ENCODE measurements around the gene SEC63.
A peak's percentile ranks its signal among the peaks of the same experiment; 100 is the strongest.

SEC63 gene

DNA sequence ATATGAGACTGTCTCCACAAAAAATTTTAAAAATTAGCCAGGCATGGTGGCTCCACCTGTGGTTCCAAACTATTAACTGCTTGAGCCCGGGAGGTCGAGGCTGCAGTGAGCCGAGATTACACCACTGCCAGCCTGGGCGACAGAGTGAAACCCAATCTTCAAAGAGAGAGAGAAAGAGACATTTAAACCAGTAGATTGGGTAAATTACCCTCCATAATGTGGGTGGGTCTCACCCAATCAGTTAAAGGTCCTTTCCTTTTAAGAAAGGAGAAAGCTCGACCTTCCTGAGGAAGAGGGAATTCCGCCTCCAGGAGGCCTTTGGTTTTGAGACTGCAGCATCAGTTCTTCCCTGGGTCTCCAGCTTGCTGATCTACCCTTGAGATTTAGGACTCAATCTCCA is 108.7 kb downstream of the SEC63 start:
- Histone ChIP-seq H3K9me3 (ENCODE audit: control extremely low read depth in 1 of 5, control insufficient read depth in 4 of 5, insufficient read depth in 2 of 5, low read depth in 1 of 5, low read length in 4 of 5) (peaks cover 0 to 1% (median 0%) of the 10 kb centered on the region in 5 experiments), H3K36me3 (ENCODE audit: control insufficient read depth in 4 of 4, insufficient read depth in 4 of 4, low read length in 3 of 4) (no peaks in the 10 kb centered on the region), H3K27me3 (replicated peaks in 2 of 5; ENCODE audit: control insufficient read depth in 4 of 5, insufficient read depth in 5 of 5, low read length in 4 of 5) (peaks cover 0 to 12% (median 7%) of the 10 kb centered on the region in 5 experiments), H3K4me3 (ENCODE audit: control insufficient read depth in 1 of 7, extremely low read depth in 1 of 7, insufficient read depth in 4 of 7, low read depth in 2 of 7, low read length in 6 of 7) (no peak overlapping the region), H3K27ac (ENCODE audit: insufficient read depth in 1 of 2, low read depth in 1 of 2, low read length in 2 of 2, poor library complexity in 1 of 2, severe bottlenecking in 2 of 2) (no peak overlapping the region), H3K4me1 (ENCODE audit: control extremely low read depth in 1 of 4, control insufficient read depth in 4 of 4, insufficient read depth in 4 of 4, low read length in 3 of 4) (peaks cover 0 to 13% (median 11%) of the 10 kb centered on the region in 4 experiments)
- DNase-seq: no peak
- ChIA-PET CTCF (interaction anchor here (0.9 to 4.3 kb wide), 13 partner anchors 17 to 177 kb away, joined by 3 to 36 read pairs (median 11); partner anchors contain the start of gene SCML4), POLR2A (no interaction called here)
- WGBS (ENCODE audit: insufficient coverage): 89% methylated on average over 5 of the region's 6 CpGs

DNA sequence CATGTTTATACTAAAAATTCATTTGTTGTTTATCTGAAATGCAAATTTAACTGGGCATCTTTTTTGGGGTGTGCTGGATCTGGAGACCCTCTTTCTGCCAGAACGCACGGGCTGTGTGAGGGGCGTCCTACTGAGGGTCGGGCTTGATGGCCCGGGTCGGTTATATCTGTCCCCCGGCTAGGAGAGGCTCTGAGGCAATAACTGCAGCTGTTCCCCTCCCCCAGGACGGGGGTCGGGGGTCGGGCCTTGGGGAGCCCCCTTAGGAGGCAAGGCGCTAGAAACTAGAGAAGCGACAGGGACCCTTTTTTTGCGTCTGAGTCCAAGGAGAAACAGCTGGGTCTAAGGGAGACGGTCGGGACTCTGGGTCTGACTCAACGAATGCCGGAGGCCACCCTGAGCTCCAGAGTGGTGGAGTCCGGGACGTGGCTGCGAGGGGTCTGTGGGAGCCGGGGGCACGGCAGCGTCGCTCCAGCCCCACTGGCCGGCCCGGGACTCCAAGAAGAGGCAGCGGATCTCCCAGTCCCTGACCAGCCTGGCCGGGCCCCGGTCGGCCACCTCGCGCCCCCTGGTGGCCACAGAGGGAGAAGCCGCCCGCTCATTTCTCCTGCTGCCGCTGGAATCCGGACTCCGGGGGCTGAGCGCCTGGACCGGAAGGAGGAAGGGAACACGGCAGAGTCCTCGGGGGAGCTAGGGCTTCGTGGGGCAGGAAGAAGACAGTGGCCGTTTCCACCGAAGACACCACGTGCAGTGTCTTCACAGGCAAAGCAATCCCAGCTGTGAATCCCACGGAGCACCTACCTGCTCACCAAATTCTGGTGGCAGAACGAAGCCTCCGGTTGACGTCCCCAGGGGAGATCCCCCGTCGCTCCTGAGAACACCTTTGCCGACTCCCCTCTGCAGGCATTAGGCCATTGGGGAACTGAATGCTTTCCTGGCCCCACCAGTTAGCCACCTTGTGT is 109.9 kb downstream of the SEC63 start:
- Histone ChIP-seq H3K36me3 (ENCODE audit: control insufficient read depth in 4 of 4, insufficient read depth in 4 of 4, low read length in 3 of 4) (no peaks in the 10 kb centered on the region), H3K4me3 (ENCODE audit: control insufficient read depth in 1 of 7, extremely low read depth in 1 of 7, insufficient read depth in 4 of 7, low read depth in 2 of 7, low read length in 6 of 7) (peak overlapping the region; percentile 24 to 76 (median 69)), H3K9me3 (ENCODE audit: control extremely low read depth in 1 of 5, control insufficient read depth in 4 of 5, insufficient read depth in 2 of 5, low read depth in 1 of 5, low read length in 4 of 5) (no peaks in the 10 kb centered on the region), H3K27ac (ENCODE audit: insufficient read depth in 1 of 2, low read depth in 1 of 2, low read length in 2 of 2, poor library complexity in 1 of 2, severe bottlenecking in 2 of 2) (no peak overlapping the region), H3K4me1 (ENCODE audit: control extremely low read depth in 1 of 4, control insufficient read depth in 4 of 4, insufficient read depth in 4 of 4, low read length in 3 of 4) (peaks cover 0 to 13% (median 11%) of the 10 kb centered on the region in 4 experiments), H3K27me3 (replicated peaks in 2 of 5; ENCODE audit: control insufficient read depth in 4 of 5, insufficient read depth in 5 of 5, low read length in 4 of 5) (peaks cover 0 to 12% (median 7%) of the 10 kb centered on the region in 5 experiments)
- 3% methylated on average over 50 of the region's 52 CpGs for WGBS (ENCODE audit: insufficient coverage)
- ChIA-PET POLR2A (no interaction called here), CTCF (interaction anchor here (0.7 to 4.3 kb wide), 35 partner anchors 10 to 876 kb away, joined by 3 to 36 read pairs (median 5); partner anchors contain the start of gene SCML4)
- DNase-seq: peak; percentile 39 to 61 (median 53)

DNA sequence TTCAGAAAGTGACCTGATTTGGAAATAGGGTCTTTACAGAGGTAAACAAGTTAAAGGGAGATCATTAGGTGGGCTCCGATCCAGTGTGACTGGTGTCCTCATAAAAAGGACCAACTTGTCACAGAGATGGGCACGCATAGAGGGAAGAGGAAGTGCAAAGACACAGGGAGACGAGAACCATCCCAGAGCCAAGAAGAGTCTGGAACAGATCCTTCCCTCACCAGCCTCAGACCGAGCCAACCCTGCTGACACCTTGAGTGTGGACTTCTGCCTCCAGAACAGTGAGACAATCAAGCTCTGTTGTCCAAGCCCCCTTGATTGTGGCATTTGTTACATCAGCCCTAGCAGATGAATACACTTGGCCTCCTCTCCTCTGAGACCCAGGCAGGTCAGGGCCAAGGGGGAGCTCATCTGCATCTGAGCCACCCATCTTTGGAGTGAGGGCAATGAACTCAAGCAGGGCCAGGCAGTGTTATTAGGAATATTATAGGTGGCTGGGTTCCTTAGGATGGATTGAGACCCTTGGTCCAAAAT is 111.7 kb downstream of the SEC63 start:
- 77% methylated on average over 2 of the region's 4 CpGs for WGBS (ENCODE audit: insufficient coverage)
- no peak overlapping the region for H3K27ac ChIP-seq (ENCODE audit: insufficient read depth in 1 of 2, low read depth in 1 of 2, low read length in 2 of 2, poor library complexity in 1 of 2, severe bottlenecking in 2 of 2)
- H3K27me3 ChIP-seq (replicated peaks in 2 of 5; ENCODE audit: control insufficient read depth in 4 of 5, insufficient read depth in 5 of 5, low read length in 4 of 5): peaks cover 0 to 12% (median 7%) of the 10 kb centered on the region in 5 experiments
- DNase-seq: no peak
- H3K9me3 ChIP-seq (ENCODE audit: control extremely low read depth in 1 of 5, control insufficient read depth in 4 of 5, insufficient read depth in 2 of 5, low read depth in 1 of 5, low read length in 4 of 5): no peaks in the 10 kb centered on the region
- peaks cover 0 to 13% (median 11%) of the 10 kb centered on the region in 4 experiments for H3K4me1 ChIP-seq (ENCODE audit: control extremely low read depth in 1 of 4, control insufficient read depth in 4 of 4, insufficient read depth in 4 of 4, low read length in 3 of 4)
- POLR2A ChIA-PET: no interaction called here
- no peak overlapping the region for H3K4me3 ChIP-seq (ENCODE audit: control insufficient read depth in 1 of 7, extremely low read depth in 1 of 7, insufficient read depth in 4 of 7, low read depth in 2 of 7, low read length in 6 of 7)
- H3K36me3 ChIP-seq (ENCODE audit: control insufficient read depth in 4 of 4, insufficient read depth in 4 of 4, low read length in 3 of 4): no peaks in the 10 kb centered on the region
- CTCF ChIA-PET: interaction anchor here (0.6 to 4.3 kb wide), 10 partner anchors 10 to 172 kb away, joined by 3 to 36 read pairs (median 11); no protein-coding TSS in a partner anchor

DNA sequence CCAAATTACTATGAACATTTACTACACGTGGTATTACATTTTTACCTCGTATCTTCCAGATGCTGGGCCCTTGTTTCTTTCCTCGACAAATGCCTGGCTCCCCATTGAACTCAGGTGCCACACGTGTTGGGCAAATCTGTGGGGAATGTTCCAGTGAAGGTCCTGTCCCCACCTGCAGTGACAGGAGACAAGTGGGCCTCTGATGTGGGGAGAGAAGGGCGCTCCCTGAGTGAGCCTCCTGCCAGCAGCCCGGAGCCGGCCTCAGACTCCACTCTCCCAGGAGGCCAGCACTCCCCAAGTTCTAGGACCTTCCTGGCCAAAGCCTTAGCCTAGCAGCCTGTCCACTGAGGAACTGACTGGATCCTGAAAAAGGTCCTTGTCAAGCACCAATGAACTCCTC is 112.2 kb downstream of the SEC63 start:
- ChIA-PET CTCF (interaction anchor here (1.5 to 4.3 kb wide), 5 partner anchors 14 to 167 kb away, joined by 3 to 36 read pairs (median 10); no protein-coding TSS in a partner anchor), POLR2A (no interaction called here)
- peaks cover 0 to 12% (median 7%) of the 10 kb centered on the region in 5 experiments for H3K27me3 ChIP-seq (replicated peaks in 2 of 5; ENCODE audit: control insufficient read depth in 4 of 5, insufficient read depth in 5 of 5, low read length in 4 of 5)
- H3K9me3 ChIP-seq (ENCODE audit: control extremely low read depth in 1 of 5, control insufficient read depth in 4 of 5, insufficient read depth in 2 of 5, low read depth in 1 of 5, low read length in 4 of 5): no peaks in the 10 kb centered on the region
- no peak overlapping the region for H3K4me3 ChIP-seq (ENCODE audit: control insufficient read depth in 1 of 7, extremely low read depth in 1 of 7, insufficient read depth in 4 of 7, low read depth in 2 of 7, low read length in 6 of 7)
- DNase-seq: no peak
- no peaks in the 10 kb centered on the region for H3K36me3 ChIP-seq (ENCODE audit: control insufficient read depth in 4 of 4, insufficient read depth in 4 of 4, low read length in 3 of 4)
- H3K27ac ChIP-seq (ENCODE audit: insufficient read depth in 1 of 2, low read depth in 1 of 2, low read length in 2 of 2, poor library complexity in 1 of 2, severe bottlenecking in 2 of 2): no peak overlapping the region
- 98% methylated on average over 6 of the region's 7 CpGs for WGBS (ENCODE audit: insufficient coverage)
- H3K4me1 ChIP-seq (ENCODE audit: control extremely low read depth in 1 of 4, control insufficient read depth in 4 of 4, insufficient read depth in 4 of 4, low read length in 3 of 4): peaks cover 0 to 13% (median 11%) of the 10 kb centered on the region in 4 experiments

DNA sequence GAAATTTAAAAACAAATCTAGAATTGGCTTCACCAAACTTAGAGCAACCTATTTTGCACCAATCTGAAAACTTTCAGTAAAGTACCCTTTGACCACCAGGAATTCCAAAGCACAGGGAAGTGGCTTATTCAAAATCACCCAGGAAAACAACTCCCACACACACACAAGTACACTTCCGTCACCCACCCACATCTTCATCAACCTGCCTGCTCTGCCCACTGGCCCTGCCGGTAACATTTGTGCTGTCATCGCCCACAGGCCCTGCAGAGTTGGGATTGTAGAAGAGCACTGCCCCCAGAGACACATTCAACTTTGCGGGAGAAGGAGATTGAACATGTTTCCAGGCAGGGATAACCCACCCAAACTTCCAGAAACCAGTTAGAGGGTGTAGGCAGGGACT is 114.6 kb downstream of the SEC63 start:
- Histone ChIP-seq H3K27ac (ENCODE audit: insufficient read depth in 1 of 2, low read depth in 1 of 2, low read length in 2 of 2, poor library complexity in 1 of 2, severe bottlenecking in 2 of 2) (no peak overlapping the region), H3K4me3 (ENCODE audit: control insufficient read depth in 1 of 7, extremely low read depth in 1 of 7, insufficient read depth in 4 of 7, low read depth in 2 of 7, low read length in 6 of 7) (no peak overlapping the region), H3K27me3 (replicated peaks in 2 of 5; ENCODE audit: control insufficient read depth in 4 of 5, insufficient read depth in 5 of 5, low read length in 4 of 5) (peaks cover 0 to 12% (median 4%) of the 10 kb centered on the region in 5 experiments), H3K36me3 (ENCODE audit: control insufficient read depth in 4 of 4, insufficient read depth in 4 of 4, low read length in 3 of 4) (no peaks in the 10 kb centered on the region), H3K4me1 (ENCODE audit: control extremely low read depth in 1 of 4, control insufficient read depth in 4 of 4, insufficient read depth in 4 of 4, low read length in 3 of 4) (peaks cover 0 to 8% (median 7%) of the 10 kb centered on the region in 4 experiments), H3K9me3 (ENCODE audit: control extremely low read depth in 1 of 5, control insufficient read depth in 4 of 5, insufficient read depth in 2 of 5, low read depth in 1 of 5, low read length in 4 of 5) (no peaks in the 10 kb centered on the region)
- no peak for DNase-seq
- 100% methylated on average over 4 of the region's 4 CpGs for WGBS (ENCODE audit: insufficient coverage)
- ChIA-PET CTCF (no interaction called here), POLR2A (no interaction called here)

DNA sequence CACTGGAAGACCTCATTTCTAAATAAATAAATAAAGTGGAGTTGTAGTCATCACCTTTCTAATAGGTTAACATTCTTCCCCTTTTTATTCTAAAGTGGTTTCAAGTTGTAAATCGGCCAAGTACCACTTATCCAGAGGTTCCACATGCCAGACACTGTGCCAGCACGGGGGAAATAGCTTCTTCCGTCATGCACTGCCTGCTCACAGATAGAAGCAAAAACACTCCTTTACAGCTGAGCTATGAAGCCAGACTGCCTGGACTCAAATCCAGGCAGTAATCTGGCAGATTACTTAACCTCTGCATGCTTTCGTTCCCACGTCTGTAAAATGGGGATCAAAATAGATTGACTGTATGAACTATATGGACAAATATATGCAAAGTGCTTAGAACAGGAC is 116.7 kb downstream of the SEC63 start:
- Histone ChIP-seq H3K9me3 (ENCODE audit: control extremely low read depth in 1 of 5, control insufficient read depth in 4 of 5, insufficient read depth in 2 of 5, low read depth in 1 of 5, low read length in 4 of 5) (no peaks in the 10 kb centered on the region), H3K4me3 (ENCODE audit: control insufficient read depth in 1 of 7, extremely low read depth in 1 of 7, insufficient read depth in 4 of 7, low read depth in 2 of 7, low read length in 6 of 7) (no peak overlapping the region), H3K27ac (ENCODE audit: insufficient read depth in 1 of 2, low read depth in 1 of 2, low read length in 2 of 2, poor library complexity in 1 of 2, severe bottlenecking in 2 of 2) (no peak overlapping the region), H3K4me1 (ENCODE audit: control extremely low read depth in 1 of 4, control insufficient read depth in 4 of 4, insufficient read depth in 4 of 4, low read length in 3 of 4) (no peaks in the 10 kb centered on the region), H3K27me3 (replicated peaks in 2 of 5; ENCODE audit: control insufficient read depth in 4 of 5, insufficient read depth in 5 of 5, low read length in 4 of 5) (no peaks in the 10 kb centered on the region), H3K36me3 (ENCODE audit: control insufficient read depth in 4 of 4, insufficient read depth in 4 of 4, low read length in 3 of 4) (no peaks in the 10 kb centered on the region)
- POLR2A ChIA-PET: interaction anchor here (0.6 kb wide), 1 partner anchor 69 kb away, joined by 3 read pairs; no protein-coding TSS in a partner anchor
- DNase-seq: peak in 2 of 3 donors; percentile 84 to 85
- CTCF ChIA-PET: interaction anchor here (0.6 to 1.6 kb wide), 6 partner anchors 15 to 470 kb away, joined by 3 to 5 read pairs (median 3); partner anchors contain the start of gene SCML4
- WGBS (ENCODE audit: insufficient coverage): 0% methylated on average over 3 of the region's 5 CpGs
